HEK293 (cell line): ENCODE data around the gene RAB40C.

Source experiments
- CTCF ChIP-seq: fragments of 450-650 bp; formaldehyde crosslinking; IDR thresholded peaks from 2 replicates; pipeline ENCODE4 v1.5.1; 2016; ENCODE audit warnings: missing biosample characterization, missing genetic modification characterization
- GLIS2 ChIP-seq: fragments of 450-650 bp; formaldehyde crosslinking; IDR thresholded peaks from 2 replicates; pipeline ENCODE4 v1.5.1; 2016; ENCODE audit warnings: missing biosample characterization, missing genetic modification characterization
- PBX3 ChIP-seq: sonication (generic); formaldehyde crosslinking; IDR thresholded peaks from 2 replicates; pipeline ENCODE4 v1.8.1; 2022; ENCODE audit warnings: mild to moderate bottlenecking, moderate library complexity, missing genetic modification reagents
- SALL2 ChIP-seq: fragments of 450-650 bp; formaldehyde crosslinking; IDR thresholded peaks from 2 replicates; pipeline ENCODE4 v1.5.0; 2017; ENCODE audit warnings: missing biosample characterization, mild to moderate bottlenecking, missing genetic modification characterization, borderline replicate concordance
- ZBTB10 ChIP-seq: fragments of 450-650 bp; formaldehyde crosslinking; IDR thresholded peaks from 2 replicates; pipeline ENCODE4 v1.5.1; 2016; ENCODE audit warnings: missing biosample characterization, missing genetic modification characterization
- ZBTB26 ChIP-seq: fragments of 450-650 bp; formaldehyde crosslinking; optimal IDR thresholded peaks from 2 replicates; pipeline ENCODE3; 2016; ENCODE audit warnings: missing biosample characterization, mild to moderate bottlenecking, missing genetic modification characterization
- ZBTB6 ChIP-seq: fragments of 450-650 bp; formaldehyde crosslinking; IDR thresholded peaks from 2 replicates; pipeline ENCODE4 v1.5.1; 2017; ENCODE audit warnings: missing biosample characterization, missing genetic modification characterization
- ZNF121 ChIP-seq: fragments of 450-650 bp; formaldehyde crosslinking; IDR thresholded peaks from 2 replicates; pipeline ENCODE4 v1.5.1; 2016; ENCODE audit warnings: missing biosample characterization, missing genetic modification characterization
- ZNF184 ChIP-seq: fragments of 450-650 bp; IDR thresholded peaks from 2 replicates; pipeline ENCODE4 v1.5.1; 2018; ENCODE audit warnings: missing biosample characterization, mild to moderate bottlenecking, missing genetic modification characterization
- ZNF214 ChIP-seq: fragments of 450-650 bp; formaldehyde crosslinking; IDR thresholded peaks from 2 replicates; pipeline ENCODE4 v1.5.1; 2017; ENCODE audit warnings: missing biosample characterization, mild to moderate bottlenecking, missing genetic modification characterization, borderline replicate concordance

- TF ChIP-seq PBX3 (CRISPR knock-in tag), result no peak
- TF ChIP-seq ZBTB6 (tag by site-specific recombination), result no peak
- no peak for TF ChIP-seq CTCF (tag by site-specific recombination)
- no peak for TF ChIP-seq ZBTB10
- TF ChIP-seq ZNF214, result no peak
- TF ChIP-seq ZNF184 (tag by site-specific recombination), result no peak
- TF ChIP-seq ZNF121 (tag by site-specific recombination), result no peak
- no peak for TF ChIP-seq GLIS2 (tag by site-specific recombination)
- no peak for TF ChIP-seq ZBTB26 (tag by site-specific recombination)
- TF ChIP-seq SALL2 (tag by site-specific recombination), result no peak
These were observed 54.7 kb downstream of the RAB40C start for GRCh38 chr16:644556-644955.
